Astrocyte (in vitro differentiated cells and primary cell): ENCODE measurements around the gene GPR137. TPM values are rescaled to one million over a fixed set of nuclear protein-coding genes. Genes with fewer than 3 reads are reported as not detected.
A peak's percentile ranks its signal among the peaks of the same experiment; 100 is the strongest.

Experiments
- DNase-seq: peaks from one replicate; pipeline ENCODE4 v3.0.0-alpha.2; 2010; ENCODE audit warnings: low read depth
- FAIRE-seq: peaks from 2 replicates; lab custom pipeline; 2011; peaks lifted over from hg19 to GRCh38; lab: Jason Lieb, UNC
- H2AFZ ChIP-seq: 2 replicates; pipeline ENCODE4 v1.6.0; 2012; ENCODE audit warnings: low read depth, low read length, inconsistent platforms
- H3K27ac ChIP-seq: 2 replicates; pipeline ENCODE4 v1.5.1; 2011; ENCODE audit warnings: low read depth, low read length, inconsistent platforms
- H3K27me3 ChIP-seq: 2 replicates; pipeline ENCODE4 v1.6.0; 2011; ENCODE audit warnings: low read length, inconsistent platforms; ENCODE audit not compliant: insufficient read depth
- H3K36me3 ChIP-seq: 2 replicates; pipeline ENCODE4 v1.5.1; 2011; ENCODE audit warnings: low read length, inconsistent platforms; ENCODE audit not compliant: insufficient read depth
- H3K4me1 ChIP-seq: 2 replicates; pipeline ENCODE4 v1.5.1; 2011; ENCODE audit warnings: low read length, inconsistent platforms; ENCODE audit not compliant: insufficient read depth
- H3K4me2 ChIP-seq: 2 replicates; pipeline ENCODE4 v1.6.0; 2012; ENCODE audit warnings: low read length, inconsistent platforms
- H3K4me3 ChIP-seq: 2 replicates; pipeline ENCODE4 v1.5.1; 2011; ENCODE audit warnings: low read depth, mild to moderate bottlenecking, low read length, inconsistent platforms; ENCODE audit not compliant: insufficient read depth
- H3K79me2 ChIP-seq: 2 replicates; pipeline ENCODE4 v1.6.0; 2012; ENCODE audit warnings: mild to moderate bottlenecking, low read length, inconsistent platforms; ENCODE audit not compliant: insufficient read depth
- H3K9ac ChIP-seq: 2 replicates; pipeline ENCODE4 v1.6.0; 2012; ENCODE audit warnings: mild to moderate bottlenecking, low read length, inconsistent platforms
- H3K9me3 ChIP-seq: 2 replicates; pipeline ENCODE4 v1.5.1; 2012; ENCODE audit warnings: low read depth, mild to moderate bottlenecking, low read length, inconsistent platforms; ENCODE audit not compliant: insufficient read depth
- H4K20me1 ChIP-seq: 2 replicates; pipeline ENCODE4 v1.6.0; 2012; ENCODE audit warnings: low read length, inconsistent platforms; ENCODE audit not compliant: insufficient read depth
- H3K27ac Mint-ChIP-seq: one replicate; pipeline ENCODE4 v1.8.0; 2021; ENCODE audit warnings: mild to moderate bottlenecking, mixed read lengths; ENCODE audit not compliant: unreplicated experiment
- H3K27me3 Mint-ChIP-seq: one replicate; pipeline ENCODE4 v1.8.0; 2021; ENCODE audit warnings: low read depth, mixed read lengths; ENCODE audit not compliant: unreplicated experiment
- H3K36me3 Mint-ChIP-seq: one replicate; pipeline ENCODE4 v1.8.0; 2021; ENCODE audit warnings: low read depth, mixed read lengths; ENCODE audit not compliant: unreplicated experiment
- H3K4me1 Mint-ChIP-seq: one replicate; pipeline ENCODE4 v1.8.0; 2021; ENCODE audit warnings: low read depth, mixed read lengths; ENCODE audit not compliant: unreplicated experiment
- H3K4me3 Mint-ChIP-seq: one replicate; pipeline ENCODE4 v1.8.0; 2021; ENCODE audit warnings: mild to moderate bottlenecking, moderate library complexity, mixed read lengths; ENCODE audit not compliant: unreplicated experiment
- H3K9me3 Mint-ChIP-seq: one replicate; pipeline ENCODE4 v1.8.0; 2021; ENCODE audit warnings: mild to moderate bottlenecking, mixed read lengths; ENCODE audit not compliant: unreplicated experiment
- CTCF ChIP-seq: IDR thresholded peaks from 2 replicates; pipeline ENCODE4 v1.5.1; 2011; ENCODE audit warnings: low read depth, mild to moderate bottlenecking, inconsistent platforms, low read length, moderate library complexity; ENCODE audit not compliant: insufficient read depth
- EZH2 ChIP-seq: IDR thresholded peaks from 2 replicates; pipeline ENCODE4 v1.6.1; 2012; ENCODE audit warnings: mild to moderate bottlenecking, low read length, inconsistent platforms; ENCODE audit not compliant: insufficient read depth
- total RNA-seq: library from RNA; stranded (reverse); gene quantifications from 2 replicates; pipeline ENCODE4 v1.2.1, GENCODE V29; 2021

GPR137 gene
- total RNA-seq, 1 donor from 2014 or later = 46.8 TPM

DNA sequence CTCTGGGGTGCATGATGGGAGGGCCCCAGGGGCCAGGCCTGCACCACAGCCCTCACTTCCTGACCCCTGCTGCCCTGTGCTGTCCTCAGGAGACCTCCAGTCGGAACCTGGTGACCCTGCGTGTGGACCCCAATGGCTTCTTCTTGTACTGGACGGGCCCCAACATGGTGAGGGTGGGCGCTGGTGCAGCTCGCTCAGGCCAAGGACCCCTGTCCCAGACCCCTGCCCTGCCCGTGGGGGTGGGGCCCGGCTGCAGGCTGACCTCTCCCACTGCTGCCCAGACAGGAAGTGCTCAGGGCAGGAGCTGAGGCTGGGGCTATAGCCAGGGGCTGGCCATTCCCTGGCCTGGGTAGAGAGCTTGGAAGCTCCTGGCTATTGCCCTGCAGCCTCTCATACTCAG lies 31.3 kb upstream of the GPR137 start:
- Mint-ChIP-seq H3K36me3 (peaks cover 12% of the 10 kb centered on the region), H3K27me3 (no peaks in the 10 kb centered on the region), H3K4me1 (peaks cover 5% of the 10 kb centered on the region), H3K27ac (no peak overlapping the region), H3K9me3 (no peaks in the 10 kb centered on the region), H3K4me3 (no peak overlapping the region)
- Histone ChIP-seq H3K4me1 (peaks cover 18% of the 10 kb centered on the region), H3K27ac (no peak overlapping the region), H4K20me1 (peaks cover 31% of the 10 kb centered on the region), H3K9me3 (no peaks in the 10 kb centered on the region), H3K79me2 (peaks cover 29% of the 10 kb centered on the region), H3K4me3 (no peak overlapping the region), H3K36me3 (peaks cover 13% of the 10 kb centered on the region), H3K9ac (no peak overlapping the region), H2AFZ (no peak overlapping the region), H3K4me2 (no peak overlapping the region), H3K27me3 (no peaks in the 10 kb centered on the region)
- FAIRE-seq (no peak), DNase-seq (no peak)
- TF ChIP-seq EZH2 (no peak), CTCF (no peak)

DNA sequence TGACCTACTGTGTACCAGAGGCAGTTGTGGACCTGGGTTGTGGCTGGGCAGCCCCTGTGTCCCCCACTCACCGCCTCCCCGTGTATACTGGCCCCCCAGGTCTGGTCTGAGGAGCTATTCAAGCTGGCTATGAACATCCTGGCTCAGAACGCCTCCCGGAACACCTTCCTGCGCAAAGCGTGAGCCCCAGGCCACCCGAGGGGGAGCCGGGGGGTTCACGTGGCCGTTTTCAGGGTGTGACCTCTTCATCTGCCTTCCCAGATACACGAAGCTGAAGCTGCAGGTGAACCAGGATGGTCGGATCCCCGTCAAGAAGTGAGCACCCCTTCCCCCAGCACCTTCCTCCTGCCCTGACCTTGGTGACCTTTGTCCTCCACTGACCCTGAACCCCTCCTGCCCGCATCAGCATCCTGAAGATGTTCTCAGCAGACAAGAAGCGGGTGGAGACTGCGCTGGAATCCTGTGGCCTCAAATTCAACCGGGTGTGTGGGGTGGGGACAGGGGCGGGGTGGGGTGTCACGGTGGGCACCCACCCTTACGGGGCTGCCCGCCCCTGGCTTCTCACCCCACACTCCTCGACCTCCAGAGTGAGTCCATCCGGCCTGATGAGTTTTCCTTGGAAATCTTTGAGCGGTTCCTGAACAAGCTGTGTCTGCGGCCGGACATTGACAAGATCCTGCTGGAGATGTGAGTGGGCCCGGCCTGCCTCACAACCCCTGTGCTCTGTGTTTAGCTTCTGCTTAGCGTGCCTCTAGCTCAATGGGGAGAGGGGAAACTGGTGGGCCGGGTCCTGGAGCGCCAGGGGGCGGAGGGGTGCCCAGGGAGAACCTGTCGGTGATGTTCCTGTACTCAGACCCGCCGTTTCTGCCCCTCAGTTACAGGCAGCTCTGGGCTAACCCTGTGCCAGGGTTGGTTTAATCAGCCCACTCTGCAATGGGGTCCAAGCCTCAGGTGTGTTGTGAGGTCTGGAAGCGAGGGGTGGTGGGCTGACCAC lies 30.2 kb upstream of the GPR137 start:
- no peak overlapping the region for H3K27ac ChIP-seq
- TF ChIP-seq EZH2 (no peak), CTCF (no peak)
- H3K79me2 ChIP-seq = peaks cover 29% of the 10 kb centered on the region
- Mint-ChIP-seq H3K4me3 (peak overlapping the region; percentile 57), H3K27me3 (no peaks in the 10 kb centered on the region), H3K36me3 (peaks cover 24% of the 10 kb centered on the region), H3K27ac (no peak overlapping the region), H3K4me1 (peaks cover 5% of the 10 kb centered on the region), H3K9me3 (peaks cover 2% of the 10 kb centered on the region)
- no peak overlapping the region for H3K4me3 ChIP-seq
- no peak overlapping the region for H3K9ac ChIP-seq
- H3K4me2 ChIP-seq = no peak overlapping the region
- peaks cover 41% of the 10 kb centered on the region for H4K20me1 ChIP-seq
- no peak for DNase-seq
- peaks cover 18% of the 10 kb centered on the region for H3K4me1 ChIP-seq
- no peaks in the 10 kb centered on the region for H3K9me3 ChIP-seq
- no peak for FAIRE-seq
- no peak overlapping the region for H2AFZ ChIP-seq
- no peaks in the 10 kb centered on the region for H3K27me3 ChIP-seq
- peaks cover 17% of the 10 kb centered on the region for H3K36me3 ChIP-seq

- H2AFZ ChIP-seq = no peak overlapping the region
- peaks cover 27% of the 10 kb centered on the region for H3K36me3 Mint-ChIP-seq
Observed at GRCh38 chr11:64256300-64256699, 29.3 kb upstream of the GPR137 start.

More at GRCh38 chr11:64256300-64256699, 29.3 kb upstream of the GPR137 start:
- Histone ChIP-seq H4K20me1 (peaks cover 41% of the 10 kb centered on the region), H3K9me3 (no peaks in the 10 kb centered on the region), H3K36me3 (peaks cover 17% of the 10 kb centered on the region), H3K27ac (no peak overlapping the region), H3K79me2 (peaks cover 29% of the 10 kb centered on the region), H3K4me3 (no peak overlapping the region), H3K4me1 (peaks cover 13% of the 10 kb centered on the region), H3K27me3 (no peaks in the 10 kb centered on the region), H3K9ac (no peak overlapping the region), H3K4me2 (no peak overlapping the region)
- no peak overlapping the region for H3K4me3 Mint-ChIP-seq
- no peak for DNase-seq
- peaks cover 2% of the 10 kb centered on the region for H3K9me3 Mint-ChIP-seq
- H3K4me1 Mint-ChIP-seq = peaks cover 5% of the 10 kb centered on the region
- H3K27me3 Mint-ChIP-seq = no peaks in the 10 kb centered on the region
- no peak for TF ChIP-seq CTCF
- no peak for TF ChIP-seq EZH2
- FAIRE-seq = no peak
- H3K27ac Mint-ChIP-seq = no peak overlapping the region
